ENCODE results near the gene CNIH2. TPM values are rescaled to one million over a fixed set of nuclear protein-coding genes. Genes with fewer than 3 reads are reported as not detected.

Gene CNIH2
- total and polyA plus RNA-seq, 9 of the 15 experiments (the other 6 are each of a cell fraction or from before 2014, with no cell fraction given) = 0.26 to 0.89 (median 0.40) TPM; not detected in 4

DNA sequence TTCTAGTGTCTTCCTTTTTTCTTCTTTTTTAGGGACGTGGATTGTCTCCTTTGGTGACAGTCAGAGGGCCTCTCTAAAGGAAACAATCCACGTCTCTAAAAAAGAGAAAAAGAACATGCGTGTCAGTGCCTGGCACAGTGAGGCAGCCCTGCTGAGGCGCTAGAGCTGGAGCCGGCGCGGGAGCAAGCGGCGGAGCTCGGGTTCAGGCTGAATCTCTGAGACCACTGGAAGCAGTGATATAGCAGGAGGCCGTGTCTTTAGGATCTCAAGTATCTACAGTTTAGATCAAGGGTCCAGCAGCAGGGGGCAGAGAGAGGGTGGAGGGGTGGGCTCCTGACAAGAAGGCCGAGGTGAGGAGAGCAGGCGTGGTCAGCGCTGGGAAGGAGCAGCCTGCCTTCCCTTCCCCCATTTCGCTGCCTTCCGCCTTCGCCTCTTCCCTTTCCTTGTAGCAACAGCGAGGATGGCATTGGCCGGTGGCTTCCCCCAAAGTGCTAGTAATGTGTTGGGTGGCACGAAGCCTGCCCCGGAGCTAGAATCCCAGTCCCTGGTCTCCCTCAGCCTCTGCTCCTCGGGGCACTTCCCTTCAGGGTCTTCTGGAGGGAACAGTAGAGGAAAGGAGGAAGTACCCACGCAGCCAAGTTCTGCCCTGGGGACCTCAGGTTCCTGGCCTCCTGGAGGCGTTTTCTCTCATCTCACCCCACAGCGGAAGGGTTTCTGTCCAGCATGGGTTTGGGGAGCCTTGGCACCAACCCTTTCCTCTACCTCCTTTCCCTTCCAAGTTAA, 37.8 kb upstream of the CNIH2 start:
- H3K9me3 ChIP-seq (replicated peaks; ENCODE audit: control insufficient read depth, insufficient read depth, low read depth, low read length) = no peaks in the 10 kb centered on the region
- ATAC-seq = no peak
- H4K20me1 ChIP-seq (replicated peaks; ENCODE audit: control insufficient read depth, insufficient read depth, low read length) = peaks cover 5% of the 10 kb centered on the region; the same call in 1 of the 2 replicates
- peaks cover 0 to 6% of the 10 kb centered on the region in 2 experiments; a peak in 1 of 5 replicates for H3K4me1 ChIP-seq (replicated peaks in 1 of 2; ENCODE audit: control insufficient read depth in 2 of 2, insufficient read depth in 2 of 2, low read length in 2 of 2)
- H2AFZ ChIP-seq (ENCODE audit: low read depth, low read length) = no peak overlapping the region
- H3K4me3 ChIP-seq = no peak overlapping the region
- H3K27ac ChIP-seq (ENCODE audit: extremely low read depth, low read depth, low read length) = no peak overlapping the region
- H3K79me2 ChIP-seq (ENCODE audit: control insufficient read depth, insufficient read depth, low read length) = no peaks in the 10 kb centered on the region
- no peak overlapping the region for H3K4me2 ChIP-seq (ENCODE audit: insufficient read depth, low read length)
- 74% methylated on average over 24 of the region's 25 CpGs for WGBS (ENCODE audit: insufficient coverage, low coverage, missing lambda C conversion rate)
- no peak for FAIRE-seq
- no peaks in the 10 kb centered on the region for H3K9me1 ChIP-seq (ENCODE audit: control insufficient read depth, insufficient read depth, low read length)
- in situ Hi-C loops (cut with MboI) (no loop called here), intact Hi-C loops (cut with micrococcal nuclease) (no loop called here)
- TF ChIP-seq MTA3 (IDR thresholded peaks at IDR 0.05; ENCODE audit: borderline replicate concordance) = no peak
- TF ChIP-seq PURB (CRISPR knock-in tag; IDR thresholded peaks at IDR 0.05; ENCODE audit: low read depth) = no peak
- TF ChIP-seq MTA1 (IDR thresholded peaks at IDR 0.05; ENCODE audit: borderline replicate concordance) = no peak
- no peak for TF ChIP-seq POLR2B (IDR thresholded peaks at IDR 0.05; ENCODE audit: low read depth, partially characterized antibody)
- no peak for TF ChIP-seq SOX6 (IDR thresholded peaks at IDR 0.05)
- no peak for TF ChIP-seq GABPB2 (CRISPR knock-in tag; conservative IDR thresholded peaks at IDR 0.05)
- TF ChIP-seq, protein P1, sequence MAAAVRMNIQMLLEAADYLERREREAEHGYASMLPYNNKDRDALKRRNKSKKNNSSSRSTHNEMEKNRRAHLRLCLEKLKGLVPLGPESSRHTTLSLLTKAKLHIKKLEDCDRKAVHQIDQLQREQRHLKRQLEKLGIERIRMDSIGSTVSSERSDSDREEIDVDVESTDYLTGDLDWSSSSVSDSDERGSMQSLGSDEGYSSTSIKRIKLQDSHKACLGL (CRISPR knock-in tag; IDR thresholded peaks at IDR 0.05; ENCODE audit: borderline replicate concordance, poor library complexity, severe bottlenecking) = no peak
- no peak for TF ChIP-seq CTBP1 (IDR thresholded peaks at IDR 0.05; ENCODE audit: borderline replicate concordance)
- TF ChIP-seq, protein P2, sequence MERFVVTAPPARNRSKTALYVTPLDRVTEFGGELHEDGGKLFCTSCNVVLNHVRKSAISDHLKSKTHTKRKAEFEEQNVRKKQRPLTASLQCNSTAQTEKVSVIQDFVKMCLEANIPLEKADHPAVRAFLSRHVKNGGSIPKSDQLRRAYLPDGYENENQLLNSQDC (CRISPR knock-in tag; IDR thresholded peaks at IDR 0.05) = no peak
- no peak for TF ChIP-seq FOXA1 (IDR thresholded peaks at IDR 0.05; ENCODE audit: borderline replicate concordance)
- no peak for TF ChIP-seq MAZ (CRISPR knock-in tag; conservative IDR thresholded peaks at IDR 0.05 in 1 of 2, IDR thresholded peaks at IDR 0.05 in 1 of 2)
- TF ChIP-seq ZNF384 (IDR thresholded peaks at IDR 0.05; ENCODE audit: low read depth, low read length) = no peak
- no peak for TF ChIP-seq GABPB1 (CRISPR knock-in tag; IDR thresholded peaks at IDR 0.05)
- TF ChIP-seq ZNF143 (CRISPR knock-in tag; IDR thresholded peaks at IDR 0.05) = no peak
- H3K9ac ChIP-seq (ENCODE audit: insufficient read depth in 1 of 2, low read depth in 2 of 2, low read length in 2 of 2) = peak overlapping the region in 1 of 2 experiments; percentile 70; a peak in 1 of 4 replicates
- ChIA-PET CTCF (ENCODE audit: low intra/inter-chr PET ratio) (no interaction called here), POLR2A (interaction anchor here (0.6 to 1.7 kb wide), 3 partner anchors 12 to 436 kb away, joined by 3 to 5 read pairs (median 3); no protein-coding TSS in a partner anchor)
- BruUV-seq (replicated peaks) = no TSS peak
- H3K36me3 ChIP-seq (ENCODE audit: control insufficient read depth, insufficient read depth, low read length) = peaks cover 30% of the 10 kb centered on the region; the same call in 1 of the 3 replicates
- no peaks in the 10 kb centered on the region for H3K27me3 ChIP-seq (ENCODE audit: control insufficient read depth in 2 of 2, insufficient read depth in 2 of 2, low read length in 2 of 2)
- no peak for DNase-seq (ENCODE audit: extremely low read depth in 1 of 4, low spot score in 3 of 4)

All from K562 (cell line).